K562 (cell line): ENCODE data around the gene DDR2. TPM values are rescaled to one million over a fixed set of nuclear protein-coding genes. Genes with fewer than 3 reads are reported as not detected.

Experiments used
- ATAC-seq: fragments of 200-7000 bp; cut with Tn5 transposase; 3 replicates; pipeline ENCODE4 v1.9.1; 2020; ENCODE audit warnings: moderate library complexity
- BruUV-seq: library from RNA; stranded (reverse); fragments of 400-500 nt; replicated peaks from 2 replicates; lab custom pipeline; 2021; lab: Mats Ljungman, UMichigan
- CTCF ChIA-PET: fragments of 300-600 bp; formaldehyde crosslinking; extraction: SDS; loops from one replicate; lab custom pipeline; 2021; ENCODE audit warnings: low intra/inter-chr PET ratio; lab: Yijun Ruan, JAX
- POLR2A ChIA-PET: fragments of 300-600, 350-650 bp; sonication (Branson Sonifier 250); formaldehyde crosslinking; extraction: SDS; loops from one replicate; lab custom pipeline; 2021; ENCODE audit warnings: antibody characterized with exemption, inconsistent platforms; lab: Yijun Ruan, JAX
- DNase-seq, 4 experiments: peaks; one replicate each; pipeline versions ENCODE4 v3.0.0 to v3.0.0-alpha.2; 2011 to 2018; ENCODE audit warnings: low spot score in 3 of 4, mixed read lengths in 3 of 4; ENCODE audit errors: extremely low read depth in 1 of 4
- FAIRE-seq: peaks from 2 replicates; lab custom pipeline; 2011; peaks lifted over from hg19 to GRCh38; lab: Jason Lieb, UNC
- H2AFZ ChIP-seq: 2 replicates; pipeline ENCODE4 v1.6.0; 2011; ENCODE audit warnings: low read depth, low read length, control low read depth, inconsistent platforms
- H3K27ac ChIP-seq: fragments of 200-600 bp; 3 replicates; pipeline ENCODE4 v1.8.0; 2011; ENCODE audit warnings: low read depth, mild to moderate bottlenecking, control low read depth, inconsistent platforms, low read length, moderate library complexity, mixed read lengths; ENCODE audit errors: extremely low read depth
- H3K27me3 ChIP-seq, 2 experiments: fragments of 300-600 bp in 1 of 2; 2 replicates in 1 of 2; 3 replicates in 1 of 2; pipeline versions ENCODE4 v1.6.0 to v1.8.0; 2011; ENCODE audit warnings: inconsistent platforms in 2 of 2, low read length in 2 of 2, mild to moderate bottlenecking in 1 of 2, mixed read lengths in 1 of 2, moderate library complexity in 1 of 2; ENCODE audit not compliant: control insufficient read depth in 2 of 2, insufficient read depth in 2 of 2
- H3K36me3 ChIP-seq: fragments of 300-600 bp; 3 replicates; pipeline ENCODE4 v1.8.0; 2011; ENCODE audit warnings: mild to moderate bottlenecking, low read length, inconsistent platforms; ENCODE audit not compliant: control insufficient read depth, insufficient read depth
- H3K4me1 ChIP-seq, 2 experiments: fragments of 200-600 bp in 1 of 2; replicated peaks in 1 of 2; 2 replicates in 1 of 2; 3 replicates in 1 of 2; pipeline versions ENCODE4 v1.5.1 to v1.8.0; 2011; ENCODE audit warnings: inconsistent platforms in 2 of 2, low read length in 2 of 2, mild to moderate bottlenecking in 1 of 2, mixed read lengths in 1 of 2, moderate library complexity in 1 of 2; ENCODE audit not compliant: control insufficient read depth in 2 of 2, insufficient read depth in 2 of 2
- H3K4me2 ChIP-seq: 2 replicates; pipeline ENCODE4 v1.6.1; 2011; ENCODE audit warnings: low read length, control low read depth, inconsistent platforms, mixed read lengths; ENCODE audit not compliant: insufficient read depth
- H3K4me3 ChIP-seq: fragments of 200-600 bp; sonication (generic), shearing (Covaris generic); 2 replicates; pipeline ENCODE4 v1.5.1; 2016; ENCODE audit warnings: control low read depth, inconsistent platforms
- H3K79me2 ChIP-seq: fragments of 200-600 bp; 3 replicates; pipeline ENCODE4 v1.8.0; 2011; ENCODE audit warnings: low read length, inconsistent platforms; ENCODE audit not compliant: control insufficient read depth, insufficient read depth
- H3K9ac ChIP-seq, 2 experiments: 2 replicates each; pipeline versions ENCODE4 v1.6.0 to v1.6.1; 2011; ENCODE audit warnings: low read depth in 2 of 2, low read length in 2 of 2, control low read depth in 1 of 2, inconsistent platforms in 1 of 2, mild to moderate bottlenecking in 1 of 2, mixed read lengths in 1 of 2; ENCODE audit not compliant: insufficient read depth in 1 of 2
- H3K9me1 ChIP-seq: one replicate; pipeline ENCODE4 v1.6.0; 2011; ENCODE audit warnings: inconsistent platforms, mild to moderate bottlenecking, low read length, moderate library complexity; ENCODE audit not compliant: control insufficient read depth, insufficient read depth
- H3K9me3 ChIP-seq: replicated peaks from 2 replicates; pipeline ENCODE4 v1.5.1; 2011; ENCODE audit warnings: low read depth, low read length, inconsistent platforms; ENCODE audit not compliant: control insufficient read depth, insufficient read depth
- H4K20me1 ChIP-seq: replicated peaks from 2 replicates; pipeline ENCODE4 v1.6.1; 2011; ENCODE audit warnings: low read length, inconsistent platforms, mixed read lengths; ENCODE audit not compliant: control insufficient read depth, insufficient read depth
- ATF4 ChIP-seq: fragments of 450-650 bp; formaldehyde crosslinking; IDR thresholded peaks from 2 replicates; pipeline ENCODE4 v1.4.0; 2022; ENCODE audit warnings: mild to moderate bottlenecking, moderate library complexity
- ETV5 ChIP-seq: sonication (generic); formaldehyde crosslinking; IDR thresholded peaks from 2 replicates; pipeline ENCODE4 v1.4.0; 2020; ENCODE audit warnings: low read depth, mild to moderate bottlenecking, missing genetic modification reagents
- PHB2 ChIP-seq: fragments of 450-650 bp; IDR thresholded peaks from 2 replicates; pipeline ENCODE4 v1.6.1; 2017; ENCODE audit warnings: low read depth
- POLR2AphosphoS5 ChIP-seq: IDR thresholded peaks from 2 replicates; pipeline ENCODE4 v1.6.1; 2011; ENCODE audit warnings: mild to moderate bottlenecking, low read depth, low read length, moderate library complexity; ENCODE audit not compliant: control insufficient read depth, insufficient read depth
- SAFB2 ChIP-seq: fragments of 200-400 bp; formaldehyde crosslinking; IDR thresholded peaks from 2 replicates; pipeline ENCODE4 v1.6.1; 2018; ENCODE audit warnings: borderline replicate concordance, low read length, low read depth, moderate library complexity; ENCODE audit not compliant: severe bottlenecking
- ZNF224 ChIP-seq: sonication (generic); formaldehyde crosslinking; IDR thresholded peaks from 2 replicates; pipeline ENCODE4 v1.8.0; 2022; ENCODE audit warnings: mild to moderate bottlenecking, missing genetic modification reagents
- WGBS: fragments of 100-300 bp; shearing (Covaris generic); methylation state at CpG from one replicate; pipeline ENCODE4 v1.1.6; 2016; ENCODE audit warnings: low coverage, mixed read lengths; ENCODE audit not compliant: insufficient coverage; ENCODE audit errors: missing lambda C conversion rate; 5-methylcytosine and 5-hydroxymethylcytosine counted together
- in situ Hi-C: fragments of 300-500 bp; cut with MboI; formaldehyde crosslinking; loops from 4 replicates; pipeline ENCODE4 v1.15.0; 2018; ENCODE audit warnings: inconsistent platforms, mixed read lengths
- intact Hi-C: fragments of 100-400 bp; cut with micrococcal nuclease; formaldehyde crosslinking; loops from 2 replicates; pipeline ENCODE4 v1.14.2; 2022
- polyA plus RNA-seq, 8 experiments: library from polyadenylated mRNA; depleted of rRNA in 4 of 8; stranded (reverse) in 5 of 8; unstranded in 3 of 8; fragments of >200 nt; fragmentation: Nextera tagmentation in 2 of 8; fragmentation: Illumina TruSeq in 1 of 8; extraction: Ambion mirVana in 2 of 8; extraction: Trizol in 1 of 8; gene quantifications; 2 replicates each; pipeline versions ENCODE4 v1.2.1 to v1.2.3, GENCODE V29; 2011 to 2014; ENCODE audit warnings: inconsistent platforms in 1 of 8, missing spikeins in 1 of 8
- total RNA-seq, 7 experiments: library from RNA; depleted of rRNA in 6 of 7; stranded (reverse); fragments of >200 nt in 6 of 7; fragmentation: Illumina TruSeq in 2 of 7; extraction: Trizol in 2 of 7; gene quantifications; 2 replicates each; pipeline versions ENCODE4 v1.2.1 to v1.2.3, GENCODE V29; 2011 to 2021; ENCODE audit warnings: low replicate concordance in 1 of 7
- TF ChIP-seq, protein P1 (sequence below), 2 experiments: fragments of 250-450 bp in 1 of 2; fragments of 450-650 bp in 1 of 2; sonication (Bioruptor Pico) in 1 of 2; IDR thresholded peaks; 2 replicates each; pipeline versions ENCODE4 v1.6.1 to v1.8.0; 2016 to 2021; ENCODE audit warnings: mild to moderate bottlenecking in 2 of 2, moderate library complexity in 2 of 2, missing compliant biosample characterization in 1 of 2, missing genetic modification characterization in 1 of 2

Gene DDR2
- total and polyA plus RNA-seq, 9 of the 15 experiments (the other 6 are each of a cell fraction or from before 2014, with no cell fraction given), result 0.36 to 2.0 (median 1.1) TPM

- TF ChIP-seq, protein P1, sequence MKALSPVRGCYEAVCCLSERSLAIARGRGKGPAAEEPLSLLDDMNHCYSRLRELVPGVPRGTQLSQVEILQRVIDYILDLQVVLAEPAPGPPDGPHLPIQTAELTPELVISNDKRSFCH (CRISPR knock-in tag; IDR thresholded peaks at IDR 0.05), result no peak
- TF ChIP-seq, protein P1 (tag; IDR thresholded peaks at IDR 0.05), result no peak
- TF ChIP-seq SAFB2, result no peak
- TF ChIP-seq ZNF224, result no peak
- no peak for TF ChIP-seq ATF4 (CRISPR knock-in tag)
- no peak for TF ChIP-seq PHB2
- TF ChIP-seq, all 486 proteins: peak for 0
These were observed 44.9 kb upstream of the DDR2 start (continued) for GRCh38 chr1:162587347-162587746.

DNA sequence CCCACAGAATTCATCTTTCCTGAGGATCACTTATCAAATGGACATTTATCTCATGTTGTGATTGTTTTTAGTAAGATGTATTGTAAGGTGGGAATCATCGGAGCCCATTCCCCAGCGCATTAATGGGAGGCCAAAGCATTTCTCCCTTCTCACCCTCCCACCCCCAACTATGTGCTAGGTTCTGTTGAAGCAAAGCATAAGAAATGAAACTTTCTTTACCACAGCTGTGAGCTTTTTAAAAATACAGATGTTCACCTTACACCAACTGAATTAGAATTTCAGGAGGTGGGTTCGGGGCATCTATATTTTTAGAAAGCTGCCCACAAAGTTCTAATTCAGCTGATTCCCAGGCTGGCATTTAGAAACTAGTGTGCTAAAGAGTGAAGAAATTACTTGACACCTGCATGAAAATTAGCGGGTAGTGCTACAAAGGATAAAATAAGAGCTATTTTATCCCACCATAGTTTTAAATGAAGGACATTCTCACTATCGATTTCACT lies 44.5 kb upstream of the DDR2 start:
- in situ Hi-C loops, result no loop called here
- no peaks in the 10 kb centered on the region for H3K27me3 ChIP-seq
- CTCF ChIA-PET, result no interaction called here
- DNase-seq, result no peak
- TF ChIP-seq ETV5 (CRISPR knock-in tag) (no peak), POLR2AphosphoS5 (peak; percentile 39; the same call in 1 of the 2 replicates)
- TF ChIP-seq, all 486 proteins: peak for 1
- ATAC-seq (no peak), FAIRE-seq (no peak)
- no peaks in the 10 kb centered on the region for H3K9me3 ChIP-seq
- no peak overlapping the region for H3K27ac ChIP-seq
- no peak overlapping the region for H3K9ac ChIP-seq
- H3K9me1 ChIP-seq, result no peaks in the 10 kb centered on the region
- peaks cover 94% of the 10 kb centered on the region for H3K36me3 ChIP-seq
- intact Hi-C loops, result no loop called here
- 96% methylated on average over 5 of the region's 5 CpGs for WGBS
- H3K79me2 ChIP-seq, result peaks cover 7% of the 10 kb centered on the region; the same call in 1 of the 3 replicates
- H3K4me3 ChIP-seq, result no peak overlapping the region
- POLR2A ChIA-PET, result interaction anchor here (0.8 to 1.3 kb wide), 4 partner anchors 9 to 13 kb away, joined by 3 to 7 read pairs (median 3); no protein-coding TSS in a partner anchor
- no TSS peak for BruUV-seq
- no peaks in the 10 kb centered on the region for H4K20me1 ChIP-seq
- H2AFZ ChIP-seq, result no peak overlapping the region
- no peak overlapping the region for H3K4me2 ChIP-seq
- no peaks in the 10 kb centered on the region for H3K4me1 ChIP-seq
